Endothelial cell of hepatic sinusoid (primary cell): Measurements from ENCODE around the gene DAZAP1.

ENCODE experiments used
- in situ Hi-C: cut with HindIII; loops from 2 replicates; pipeline ENCODE4 v1.10.0; 2017; ENCODE audit warnings: low sequenced_read_pairs

The DAZAP1 gene

GRCh38 chr19:1422943-1423342 lies 15.6 kb downstream of the DAZAP1 start:
- in situ Hi-C loops: no loop called here

- in situ Hi-C loops: no loop called here
Observed at GRCh38 chr19:1423436-1424191, 16.2 kb downstream of the DAZAP1 start.

GRCh38 chr19:1424192-1424955 lies 17.0 kb downstream of the DAZAP1 start:
- in situ Hi-C loops: no loop called here

- in situ Hi-C loops: no loop called here
Observed at GRCh38 chr19:1425102-1425837, 17.9 kb downstream of the DAZAP1 start.

GRCh38 chr19:1425902-1426301 lies 18.5 kb downstream of the DAZAP1 start:
- in situ Hi-C loops: no loop called here

GRCh38 chr19:1426736-1427135 lies 19.4 kb downstream of the DAZAP1 start:
- in situ Hi-C loops: no loop called here

- in situ Hi-C loops: no loop called here
Observed at GRCh38 chr19:1427221-1427920, 20.0 kb downstream of the DAZAP1 start.

GRCh38 chr19:1428738-1429391 lies 21.5 kb downstream of the DAZAP1 start:
- in situ Hi-C loops: no loop called here

- in situ Hi-C loops: no loop called here
Observed at GRCh38 chr19:1429750-1430149, 22.4 kb downstream of the DAZAP1 start.

GRCh38 chr19:1430246-1430645 lies 22.9 kb downstream of the DAZAP1 start:
- in situ Hi-C loops: no loop called here

GRCh38 chr19:1431759-1432506 lies 24.5 kb downstream of the DAZAP1 start:
- in situ Hi-C loops: no loop called here

GRCh38 chr19:1432507-1432887 lies 25.1 kb downstream of the DAZAP1 start:
- in situ Hi-C loops: no loop called here

- in situ Hi-C loops: no loop called here
Observed at GRCh38 chr19:1433119-1434039, 26.0 kb downstream of the DAZAP1 start.

- in situ Hi-C loops: no loop called here
Observed at GRCh38 chr19:1434040-1434366, 26.6 kb downstream of the DAZAP1 start.

- in situ Hi-C loops: no loop called here
Observed at GRCh38 chr19:1434577-1435060, 27.2 kb downstream of the DAZAP1 start.

GRCh38 chr19:1435378-1435989 lies 28.1 kb downstream of the DAZAP1 start:
- in situ Hi-C loops: no loop called here

GRCh38 chr19:1437609-1438008 lies 30.2 kb downstream of the DAZAP1 start:
- in situ Hi-C loops: no loop called here
